ENCODE measurements around the gene HDAC3.

Gene HDAC3

GRCh38 chr5:141665995-141666940 is 29.6 kb upstream of the HDAC3 start (continued):
- TF ChIP-seq, protein P1, sequence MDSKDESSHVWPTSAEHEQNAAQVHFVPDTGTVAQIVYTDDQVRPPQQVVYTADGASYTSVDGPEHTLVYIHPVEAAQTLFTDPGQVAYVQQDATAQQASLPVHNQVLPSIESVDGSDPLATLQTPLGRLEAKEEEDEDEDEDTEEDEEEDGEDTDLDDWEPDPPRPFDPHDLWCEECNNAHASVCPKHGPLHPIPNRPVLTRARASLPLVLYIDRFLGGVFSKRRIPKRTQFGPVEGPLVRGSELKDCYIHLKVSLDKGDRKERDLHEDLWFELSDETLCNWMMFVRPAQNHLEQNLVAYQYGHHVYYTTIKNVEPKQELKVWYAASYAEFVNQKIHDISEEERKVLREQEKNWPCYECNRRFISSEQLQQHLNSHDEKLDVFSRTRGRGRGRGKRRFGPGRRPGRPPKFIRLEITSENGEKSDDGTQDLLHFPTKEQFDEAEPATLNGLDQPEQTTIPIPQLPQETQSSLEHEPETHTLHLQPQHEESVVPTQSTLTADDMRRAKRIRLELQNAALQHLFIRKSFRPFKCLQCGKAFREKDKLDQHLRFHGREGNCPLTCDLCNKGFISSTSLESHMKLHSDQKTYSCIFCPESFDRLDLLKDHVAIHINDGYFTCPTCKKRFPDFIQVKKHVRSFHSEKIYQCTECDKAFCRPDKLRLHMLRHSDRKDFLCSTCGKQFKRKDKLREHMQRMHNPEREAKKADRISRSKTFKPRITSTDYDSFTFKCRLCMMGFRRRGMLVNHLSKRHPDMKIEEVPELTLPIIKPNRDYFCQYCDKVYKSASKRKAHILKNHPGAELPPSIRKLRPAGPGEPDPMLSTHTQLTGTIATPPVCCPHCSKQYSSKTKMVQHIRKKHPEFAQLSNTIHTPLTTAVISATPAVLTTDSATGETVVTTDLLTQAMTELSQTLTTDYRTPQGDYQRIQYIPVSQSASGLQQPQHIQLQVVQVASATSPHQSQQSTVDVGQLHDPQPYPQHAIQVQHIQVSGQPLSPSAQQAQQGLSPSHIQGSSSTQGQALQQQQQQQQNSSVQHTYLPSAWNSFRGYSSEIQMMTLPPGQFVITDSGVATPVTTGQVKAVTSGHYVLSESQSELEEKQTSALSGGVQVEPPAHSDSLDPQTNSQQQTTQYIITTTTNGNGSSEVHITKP (tag by site-specific recombination; IDR thresholded peaks at IDR 0.05): peak; percentile 30; the same call in 1 of the 2 replicates

GRCh38 chr5:141664733-141665461 is 28.2 kb upstream of the HDAC3 start:
- Histone ChIP-seq H3K4me3 (ENCODE audit: low read depth, low read length) (no peak overlapping the region), H3K27ac (ENCODE audit: extremely low read depth, low read depth, low read length) (no peak overlapping the region), H3K4me1 (ENCODE audit: control insufficient read depth, insufficient read depth, low read length) (no peaks in the 10 kb centered on the region), H3K36me3 (ENCODE audit: control insufficient read depth in 2 of 2, insufficient read depth in 1 of 2, low read length in 2 of 2) (no peaks in the 10 kb centered on the region), H3K9me3 (ENCODE audit: control insufficient read depth, insufficient read depth, low read depth, low read length) (no peaks in the 10 kb centered on the region)
- ChIA-PET CTCF (interaction anchor here (0.6 to 3.7 kb wide), 28 partner anchors 8 to 520 kb away, joined by 3 to 19 read pairs (median 4); partner anchors contain the start of genes DIAPH1, HDAC3, RELL2 and RNF14), POLR2A (no interaction called here)
- no peak for TF ChIP-seq ZBTB44 (tag by site-specific recombination; IDR thresholded peaks at IDR 0.05)
- no peak for TF ChIP-seq ZNF266 (tag by site-specific recombination; IDR thresholded peaks at IDR 0.05; ENCODE audit: low read depth)
- TF ChIP-seq ZNF214 (tag by site-specific recombination; IDR thresholded peaks at IDR 0.05; ENCODE audit: borderline replicate concordance): no peak
- TF ChIP-seq ZNF76 (tag by site-specific recombination; IDR thresholded peaks at IDR 0.05; ENCODE audit: borderline replicate concordance, low read depth): no peak
- no peak for TF ChIP-seq ZNF792 (tag by site-specific recombination; IDR thresholded peaks at IDR 0.05)
- 0 out of 2 replicates have a peak, but pooled peaks have one; percentile 16 for TF ChIP-seq ZBTB17 (tag by site-specific recombination; IDR thresholded peaks at IDR 0.05)
- no peak for TF ChIP-seq PRDM2 (tag by site-specific recombination; IDR thresholded peaks at IDR 0.05; ENCODE audit: borderline replicate concordance)
- no peak for TF ChIP-seq ZNF24 (tag by site-specific recombination; IDR thresholded peaks at IDR 0.05)
- no peak for TF ChIP-seq ZBTB48 (tag by site-specific recombination; IDR thresholded peaks at IDR 0.05)
- TF ChIP-seq ZFP3 (tag by site-specific recombination; IDR thresholded peaks at IDR 0.05; ENCODE audit: low read depth): no peak
- peak; percentile 76 for TF ChIP-seq ZNF654 (tag by site-specific recombination; IDR thresholded peaks at IDR 0.05; ENCODE audit: low read depth)
- no peak for TF ChIP-seq ZNF26 (tag by site-specific recombination; IDR thresholded peaks at IDR 0.05)
- TF ChIP-seq, protein P2, sequence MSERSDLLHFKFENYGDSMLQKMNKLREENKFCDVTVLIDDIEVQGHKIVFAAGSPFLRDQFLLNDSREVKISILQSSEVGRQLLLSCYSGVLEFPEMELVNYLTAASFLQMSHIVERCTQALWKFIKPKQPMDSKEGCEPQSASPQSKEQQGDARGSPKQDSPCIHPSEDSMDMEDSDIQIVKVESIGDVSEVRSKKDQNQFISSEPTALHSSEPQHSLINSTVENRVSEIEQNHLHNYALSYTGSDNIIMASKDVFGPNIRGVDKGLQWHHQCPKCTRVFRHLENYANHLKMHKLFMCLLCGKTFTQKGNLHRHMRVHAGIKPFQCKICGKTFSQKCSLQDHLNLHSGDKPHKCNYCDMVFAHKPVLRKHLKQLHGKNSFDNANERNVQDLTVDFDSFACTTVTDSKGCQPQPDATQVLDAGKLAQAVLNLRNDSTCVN (tag by site-specific recombination; optimal IDR thresholded peaks at IDR 0.05): no peak
- peak; percentile 65 for TF ChIP-seq ZNF366 (tag by site-specific recombination; conservative IDR thresholded peaks at IDR 0.05)
- no peak for TF ChIP-seq ZNF169 (tag by site-specific recombination; IDR thresholded peaks at IDR 0.05)

Measured in HEK293 (cell line).